DMS153 treated with DMSO at 0.1 percent for 48 hours (cell line): ENCODE data around the gene RNPC3.

Source experiments
- DNase-seq: peaks from one replicate; lab custom pipeline; 2025; ENCODE audit not compliant: unreplicated experiment; lab: John Stamatoyannopoulos, UW

Gene RNPC3

GRCh38 chr1:103525607-103526507 is at the start of gene RNPC3:
Gene RNPC3 (plus strand): TSS chr1:103525699. CDS start chr1:103526071, 372 bp downstream.
- peak; percentile 83 for DNase-seq

DNA sequence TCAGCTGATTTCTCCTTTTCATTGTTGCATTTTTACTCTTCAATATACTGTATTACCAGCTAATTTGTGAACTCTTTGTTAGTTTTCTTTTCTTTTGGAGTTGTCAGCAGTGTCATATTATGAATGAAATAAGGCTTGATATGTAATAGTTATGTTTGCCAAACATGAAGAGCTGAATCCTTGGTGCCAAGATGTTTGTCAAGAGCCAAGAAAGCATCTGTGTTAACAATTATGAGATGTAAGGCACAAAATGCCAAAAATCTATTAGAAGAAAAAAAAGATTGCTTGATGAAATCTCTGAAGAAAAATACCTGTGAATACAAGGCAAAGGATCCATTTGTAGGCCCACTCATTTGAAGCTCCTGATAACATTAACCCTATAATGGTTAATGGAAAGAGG is 48.4 kb upstream of the RNPC3 start:
- DNase-seq = no peak

DNA sequence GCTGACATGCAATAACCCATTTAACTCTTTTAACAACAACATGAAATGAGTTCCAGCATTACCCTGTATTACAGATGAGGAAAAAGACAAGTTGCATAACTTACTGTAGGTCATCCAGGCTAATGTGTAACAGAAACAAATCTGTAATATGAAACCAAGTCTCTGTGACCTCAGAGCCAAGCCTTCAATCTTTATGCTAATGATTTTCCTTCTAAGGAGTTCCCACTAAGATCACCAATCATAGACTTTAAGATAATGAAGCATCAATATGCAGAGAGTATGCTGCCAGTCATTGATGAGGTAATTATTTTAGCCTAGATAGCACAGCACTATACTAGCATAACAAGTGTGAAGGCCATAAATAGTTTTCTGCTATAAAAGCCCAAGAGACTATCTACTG is 35.6 kb upstream of the RNPC3 start:
- DNase-seq = no peak

DNA sequence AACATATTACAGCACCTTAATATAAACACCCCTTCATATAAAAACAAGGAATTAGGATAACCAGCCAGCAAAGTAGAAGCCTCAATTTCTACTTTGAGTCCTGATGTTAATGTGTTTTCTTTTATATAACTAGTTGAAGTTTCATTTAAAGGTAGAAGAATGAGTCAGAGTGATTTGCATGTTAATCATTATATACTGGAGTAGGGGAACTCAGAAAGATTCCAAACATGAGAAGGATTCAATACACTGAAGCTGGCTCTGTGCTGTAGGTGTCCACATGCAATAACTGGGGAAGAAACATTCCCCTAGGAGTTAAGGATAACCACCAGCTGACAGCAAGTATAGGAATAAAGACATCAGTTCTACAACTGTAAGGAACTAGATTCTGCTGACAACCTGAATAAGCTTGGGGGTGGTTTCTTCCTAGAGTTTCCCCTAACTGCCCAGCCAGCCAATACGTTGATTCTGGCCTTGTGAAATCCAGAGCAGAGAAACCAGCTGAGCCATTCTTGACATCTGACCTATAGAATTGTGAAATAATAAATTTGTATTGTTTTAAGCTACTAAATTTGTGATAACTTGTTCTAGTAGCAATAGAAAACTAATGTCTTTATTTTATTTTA is 33.4 kb upstream of the RNPC3 start:
- DNase-seq = no peak

DNA sequence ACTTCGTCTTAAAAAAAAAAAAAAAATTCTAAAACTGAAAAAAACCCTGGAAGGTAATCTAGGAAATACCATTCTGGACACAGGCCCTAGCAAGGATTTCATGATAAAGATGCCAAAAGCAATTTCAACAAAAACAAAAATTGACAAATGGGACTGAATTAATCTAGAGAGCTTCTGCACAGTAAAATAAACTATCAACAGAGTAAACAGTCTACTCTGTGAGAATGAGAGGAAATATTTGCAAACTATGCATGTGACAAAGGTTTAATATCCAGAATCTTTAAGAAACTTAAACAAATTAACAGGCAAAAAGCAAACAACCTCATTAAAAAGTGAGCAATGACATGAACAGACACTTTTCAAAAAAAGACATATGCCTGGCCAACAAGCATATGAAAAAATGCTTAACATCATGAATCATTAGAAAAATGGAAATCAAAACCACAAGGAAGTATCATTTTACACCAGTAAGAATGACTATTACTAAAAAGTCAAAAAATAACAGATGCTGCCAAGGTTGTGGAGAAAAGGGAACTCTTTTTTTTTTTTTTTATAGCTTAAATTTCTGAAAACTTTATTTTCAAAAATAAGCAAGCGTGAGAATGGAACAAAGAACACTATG is 29.4 kb upstream of the RNPC3 start:
- DNase-seq = no peak

GRCh38 chr1:103497404-103497803 is 28.1 kb upstream of the RNPC3 start:
- no peak for DNase-seq

GRCh38 chr1:103509250-103509649 is 16.2 kb upstream of the RNPC3 start:
- DNase-seq = no peak

- no peak for DNase-seq
These were observed 11.8 kb upstream of the RNPC3 start for GRCh38 chr1:103513711-103514110.

- no peak for DNase-seq
These were observed 10.5 kb upstream of the RNPC3 start for GRCh38 chr1:103514920-103515503.

DNA sequence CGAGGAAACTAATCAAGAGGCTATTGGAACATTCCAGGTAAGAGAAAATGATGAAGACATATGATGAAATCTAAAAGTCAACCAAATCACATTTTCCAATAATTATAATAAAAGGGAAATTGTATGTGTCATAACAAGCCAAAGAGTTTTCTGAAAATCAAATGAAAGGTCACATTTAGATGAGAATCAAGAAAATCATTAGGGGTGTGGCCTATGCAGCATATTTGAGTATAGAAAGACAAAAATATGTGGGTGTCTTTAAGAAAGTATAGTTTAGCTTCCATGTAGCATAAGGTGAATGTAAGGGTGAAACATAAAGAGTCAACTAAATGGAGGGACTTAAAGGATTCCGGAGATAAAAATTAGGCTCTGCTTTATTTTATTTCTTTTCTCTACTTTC is 9.2 kb upstream of the RNPC3 start:
- no peak for DNase-seq

DNA sequence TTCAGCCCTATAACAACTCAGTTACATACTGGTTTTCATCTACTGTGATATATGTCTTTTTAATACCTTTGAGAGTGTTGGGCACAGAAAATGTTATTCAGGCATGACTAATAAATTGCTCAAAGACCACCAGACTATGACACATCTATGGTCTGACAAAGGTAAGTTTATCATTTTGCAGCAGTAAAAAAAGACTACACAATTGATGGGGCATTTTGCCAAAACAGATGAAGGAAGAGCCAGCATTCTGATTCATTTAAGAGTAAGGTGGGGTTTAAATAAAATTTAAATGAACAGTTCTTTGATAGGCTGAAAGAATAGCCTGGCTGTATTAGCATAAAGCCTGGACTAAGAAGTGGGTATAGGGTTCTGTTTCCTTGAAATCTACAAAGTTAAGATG is 8.8 kb upstream of the RNPC3 start:
- no peak for DNase-seq

- no peak for DNase-seq
These were observed 8.0 kb upstream of the RNPC3 start for GRCh38 chr1:103517380-103518047.

DNA sequence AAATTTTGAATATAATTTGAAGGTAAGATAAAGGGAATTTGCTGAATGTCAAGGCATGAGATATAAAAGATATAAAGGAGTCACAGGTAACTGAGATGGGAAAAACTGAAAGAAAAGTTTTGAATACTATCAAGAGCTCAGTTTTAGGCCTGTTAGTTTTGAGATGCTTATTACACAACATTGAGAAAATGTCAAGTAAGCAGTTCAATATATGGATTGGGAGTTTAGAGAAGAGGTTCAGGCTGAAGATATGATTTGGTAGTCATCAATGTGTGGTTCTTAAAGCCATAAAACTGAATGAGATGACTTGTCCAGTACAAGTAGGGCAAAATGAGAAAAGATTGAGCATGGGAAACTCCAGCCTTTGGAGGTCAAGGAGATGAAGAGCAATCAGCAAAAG is 4.7 kb upstream of the RNPC3 start:
- DNase-seq = no peak

DNA sequence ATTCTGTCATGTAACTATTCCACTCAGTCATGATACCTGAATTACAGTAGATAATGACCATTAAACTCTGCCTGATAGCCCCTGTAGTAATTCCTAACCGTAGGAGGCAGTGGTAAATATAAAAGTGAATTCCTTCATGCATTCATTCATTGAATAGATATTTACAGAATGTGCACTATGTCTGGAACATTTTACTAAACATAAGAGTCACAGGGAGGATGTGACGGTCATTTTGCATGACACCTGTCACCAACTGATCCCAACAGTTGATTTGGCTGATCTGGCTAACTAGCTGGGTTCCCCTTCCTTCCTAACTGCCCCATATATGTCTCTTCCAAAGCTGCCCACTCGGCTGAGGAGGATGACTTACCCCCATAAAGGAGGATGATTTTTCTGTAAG is 2.2 kb upstream of the RNPC3 start:
- DNase-seq = no peak

GRCh38 chr1:103525114-103525606 is 339 bp upstream of the RNPC3 start:
- peak; percentile 8 for DNase-seq

- no peak for DNase-seq
These were observed 1.8 kb downstream of the RNPC3 start for GRCh38 chr1:103527331-103527730.

DNA sequence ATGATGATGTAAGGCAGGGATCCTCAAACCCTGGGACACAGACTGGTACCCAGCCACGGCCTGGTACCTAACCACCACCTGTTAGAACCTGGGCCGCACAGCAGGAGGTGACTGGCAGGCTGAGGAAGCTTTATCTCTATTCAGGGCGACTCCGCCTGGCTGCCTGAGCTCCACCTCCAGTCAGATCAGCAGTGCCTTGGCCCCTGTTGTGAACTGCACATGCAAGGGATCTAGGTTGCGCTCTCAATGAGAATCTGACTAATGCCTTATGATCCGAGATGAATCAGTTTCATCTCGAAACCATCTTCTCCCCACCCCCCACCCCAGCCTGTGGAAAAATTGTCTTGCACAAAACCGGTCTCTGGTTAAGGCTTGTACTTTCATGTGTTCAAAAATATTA is 4.2 kb downstream of the RNPC3 start:
- DNase-seq = no peak

DNA sequence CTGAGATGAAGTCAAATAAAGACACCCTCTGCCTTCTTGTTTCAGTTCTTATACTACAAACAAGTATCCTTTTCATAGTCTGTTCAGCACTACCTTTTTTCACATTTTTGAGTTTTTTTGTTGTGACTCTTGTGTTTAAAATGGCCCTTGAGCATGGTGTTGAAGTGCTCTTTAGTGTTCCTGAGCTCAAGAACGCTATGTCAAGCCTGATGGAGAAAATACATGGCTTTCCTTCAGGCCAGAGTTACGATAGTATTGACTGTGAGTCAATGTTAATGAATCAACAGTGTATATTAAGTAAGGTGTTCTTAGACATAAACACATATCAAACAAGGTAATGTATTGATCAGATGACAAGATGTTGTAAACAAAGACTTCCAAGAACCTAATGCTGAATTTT is 12.7 kb downstream of the RNPC3 start:
- no peak for DNase-seq

GRCh38 chr1:103541431-103541830 is 15.9 kb downstream of the RNPC3 start:
- DNase-seq = no peak

DNA sequence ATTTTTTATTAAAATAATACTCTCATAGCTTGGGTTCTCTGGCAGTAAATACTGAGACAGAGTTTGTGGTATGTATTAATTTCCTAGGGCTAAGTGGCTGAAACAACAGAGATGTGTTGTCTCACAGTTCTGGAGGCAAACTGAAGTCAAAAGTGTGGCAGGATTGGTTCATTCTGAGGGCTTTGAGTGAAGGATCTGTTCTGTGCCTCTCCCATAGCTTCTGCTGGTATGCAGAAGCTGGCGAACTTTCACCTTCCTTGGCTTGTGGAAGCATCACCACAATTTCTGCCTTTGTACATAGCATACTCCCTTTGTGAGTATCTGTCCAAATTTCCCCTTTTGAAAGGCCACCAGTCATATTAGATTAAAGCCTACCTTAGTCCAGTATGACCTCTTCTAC is 21.0 kb downstream of the RNPC3 start:
- no peak for DNase-seq

- DNase-seq = no peak
These were observed 22.3 kb downstream of the RNPC3 start for GRCh38 chr1:103547840-103548239.
